SU-DHL-6 (cell line): ENCODE data around the gene AXIN1.
"Not testable (repeated sequence)": the region's sequence is repeated elsewhere in the genome, so short reads cannot be mapped to it uniquely, and the experiment has no call there.

Experiments
- H2AFZ ChIP-seq: fragments of 200-600 bp; sonication (generic); 2 replicates; pipeline ENCODE4 v1.6.1; 2014; ENCODE audit warnings: low read depth, mild to moderate bottlenecking, moderate library complexity, mixed read lengths, antibody characterized with exemption, low read length; ENCODE audit not compliant: severe bottlenecking
- H3F3A ChIP-seq: fragments of 200-600 bp; shearing (Covaris generic); 2 replicates; pipeline ENCODE4 v1.6.0; 2016; ENCODE audit warnings: antibody characterized with exemption, mild to moderate bottlenecking; ENCODE audit not compliant: insufficient read depth
- H3K27ac ChIP-seq: fragments of 200-600 bp; sonication (generic); 2 replicates; pipeline ENCODE4 v1.5.1; 2016; ENCODE audit warnings: low read depth, mild to moderate bottlenecking, low read length, moderate library complexity, mixed read lengths
- H3K27me3 ChIP-seq: fragments of 200-600 bp; sonication (generic), shearing (Covaris generic); 2 replicates; pipeline ENCODE4 v1.6.0; 2014; ENCODE audit warnings: mild to moderate bottlenecking, low read length
- H3K36me3 ChIP-seq: fragments of 200-600 bp; sonication (generic); 2 replicates; pipeline ENCODE4 v1.6.1; 2014; ENCODE audit warnings: mild to moderate bottlenecking, low read length, mixed read lengths
- H3K4me2 ChIP-seq: fragments of 300-600, 200-600 bp; shearing (Covaris generic), sonication (generic); 2 replicates; pipeline ENCODE4 v1.6.0; 2014; ENCODE audit warnings: low read length, low read depth, mild to moderate bottlenecking; ENCODE audit not compliant: poor library complexity, severe bottlenecking
- H3K4me3 ChIP-seq: fragments of 200-600 bp; sonication (generic); 2 replicates; pipeline ENCODE4 v1.5.1; 2014; ENCODE audit warnings: antibody characterized with exemption, low read length, mild to moderate bottlenecking, mixed read lengths; ENCODE audit not compliant: insufficient read depth, poor library complexity, severe bottlenecking
- H3K79me2 ChIP-seq: fragments of 200-600 bp; sonication (generic); 2 replicates; pipeline ENCODE4 v1.6.1; 2014; ENCODE audit warnings: mild to moderate bottlenecking, low read length, moderate library complexity; ENCODE audit not compliant: insufficient read depth
- H3K9ac ChIP-seq: fragments of 200-600 bp; sonication (generic); 2 replicates; pipeline ENCODE4 v1.7.0; 2014; ENCODE audit warnings: mild to moderate bottlenecking, low read length
- H3K9me2 ChIP-seq: fragments of 200-600 bp; sonication (generic); replicated peaks from 2 replicates; pipeline ENCODE4 v1.6.1; 2014; ENCODE audit warnings: low read length; ENCODE audit not compliant: insufficient read depth
- H3K9me3 ChIP-seq: fragments of 200-600 bp; sonication (generic); 2 replicates; pipeline ENCODE4 v1.6.1; 2014; ENCODE audit warnings: low read length, mixed read lengths; ENCODE audit not compliant: insufficient read depth
- H4K20me1 ChIP-seq: fragments of 200-600 bp; sonication (generic); 2 replicates; pipeline ENCODE4 v1.6.1; 2014; ENCODE audit warnings: low read depth, mild to moderate bottlenecking, antibody characterized with exemption, low read length, moderate library complexity, mixed read lengths
- CTCF ChIP-seq: fragments of 200-600 bp; sonication (generic); IDR thresholded peaks from one replicate; pipeline ENCODE4 v1.5.1; 2017; ENCODE audit warnings: antibody characterized with exemption, mild to moderate bottlenecking, low read length, moderate library complexity; ENCODE audit not compliant: insufficient read depth, poor library complexity, severe bottlenecking
- EZH2phosphoT487 ChIP-seq: fragments of 200-600 bp; sonication (generic), shearing (Covaris generic); conservative IDR thresholded peaks from 2 replicates; pipeline ENCODE4 v1.6.1; 2018; ENCODE audit warnings: mild to moderate bottlenecking, antibody characterized with exemption, low read length, moderate library complexity, mixed read lengths

Gene AXIN1

GRCh38 chr16:351804-352520 lies 561 bp downstream of the AXIN1 start:
- peak overlapping the region; percentile 90 for H3K4me2 ChIP-seq
- no peaks in the 10 kb centered on the region for H3K27me3 ChIP-seq
- no peaks in the 10 kb centered on the region for H3K36me3 ChIP-seq
- no peak overlapping the region for H3K27ac ChIP-seq
- no peaks in the 10 kb centered on the region for H3K9me3 ChIP-seq
- no peaks in the 10 kb centered on the region for H3K9me2 ChIP-seq
- peak overlapping the region; percentile 84 for H3K9ac ChIP-seq
- H3K4me3 ChIP-seq, result peak overlapping the region; percentile 89
- H2AFZ ChIP-seq, result peak overlapping the region; percentile 71
- no peaks in the 10 kb centered on the region for H4K20me1 ChIP-seq
- H3K79me2 ChIP-seq, result peaks cover 31% of the 10 kb centered on the region
- TF ChIP-seq CTCF (no peak), EZH2phosphoT487 (no peak)
- no peaks in the 10 kb centered on the region for H3F3A ChIP-seq

GRCh38 chr16:350203-350602 lies 2.3 kb downstream of the AXIN1 start:
- H3K27ac ChIP-seq, result no peak overlapping the region
- TF ChIP-seq EZH2phosphoT487, result no peak
- TF ChIP-seq CTCF, result no peak
- H3F3A ChIP-seq, result no peaks in the 10 kb centered on the region
- no peak overlapping the region for H3K9ac ChIP-seq
- H3K27me3 ChIP-seq, result no peaks in the 10 kb centered on the region
- no peaks in the 10 kb centered on the region for H4K20me1 ChIP-seq
- peaks cover 39% of the 10 kb centered on the region for H3K79me2 ChIP-seq
- no peak overlapping the region for H3K4me3 ChIP-seq
- no peaks in the 10 kb centered on the region for H3K9me3 ChIP-seq
- H3K9me2 ChIP-seq, result no peaks in the 10 kb centered on the region
- no peak overlapping the region for H3K4me2 ChIP-seq
- H2AFZ ChIP-seq, result no peak overlapping the region
- no peaks in the 10 kb centered on the region for H3K36me3 ChIP-seq

- Histone ChIP-seq H3K36me3 (no peaks in the 10 kb centered on the region), H2AFZ (no peak overlapping the region), H3K79me2 (peaks cover 44% of the 10 kb centered on the region), H3K9me3 (no peaks in the 10 kb centered on the region), H3K9me2 (no peaks in the 10 kb centered on the region), H3K9ac (no peak overlapping the region), H3K4me2 (no peak overlapping the region), H3K27ac (no peak overlapping the region), H4K20me1 (no peaks in the 10 kb centered on the region), H3K4me3 (no peak overlapping the region), H3K27me3 (no peaks in the 10 kb centered on the region), H3F3A (no peaks in the 10 kb centered on the region)
- TF ChIP-seq EZH2phosphoT487 (no peak), CTCF (no peak)
Measured at GRCh38 chr16:349211-349610, 3.3 kb downstream of the AXIN1 start.

GRCh38 chr16:348495-348894 lies 4.0 kb downstream of the AXIN1 start:
- H3K79me2 ChIP-seq, result peaks cover 49% of the 10 kb centered on the region
- not testable (repeated sequence) for H3K4me2 ChIP-seq, H3K9me2 ChIP-seq

More at GRCh38 chr16:348495-348894, 4.0 kb downstream of the AXIN1 start:
- H3K36me3 ChIP-seq, H3K4me3 ChIP-seq, H2AFZ ChIP-seq, H3K9ac ChIP-seq, H3K9me3 ChIP-seq, H3K27me3 ChIP-seq, H3K27ac ChIP-seq, H3F3A ChIP-seq, H4K20me1 ChIP-seq: not testable (repeated sequence)
